H9 (cell line): ENCODE data around the gene PLS1. TPM values are rescaled to one million over a fixed set of nuclear protein-coding genes. Genes with fewer than 3 reads are reported as not detected.
"Not testable (repeated sequence)": the region's sequence is repeated elsewhere in the genome, so short reads cannot be mapped to it uniquely, and the experiment has no call there.

ENCODE experiments used
- DNase-seq: peaks from one replicate; pipeline ENCODE4 v3.0.0-alpha.2; 2017
- H2AFZ ChIP-seq: one replicate; pipeline ENCODE4 v1.6.1; 2013; ENCODE audit warnings: mild to moderate bottlenecking, low read length, control low read depth, moderate library complexity
- H2AK5ac ChIP-seq: 2 replicates; pipeline ENCODE4 v1.6.1; 2013; ENCODE audit warnings: low read length, control low read depth, mixed read lengths; ENCODE audit not compliant: insufficient read length
- H2BK120ac ChIP-seq: one replicate; pipeline ENCODE4 v1.6.1; 2013; ENCODE audit warnings: low read depth, mild to moderate bottlenecking, low read length, control low read depth, inconsistent platforms; ENCODE audit not compliant: poor library complexity, severe bottlenecking
- H2BK12ac ChIP-seq: 2 replicates; pipeline ENCODE4 v1.6.1; 2013; ENCODE audit warnings: low read length, control low read depth, mixed read lengths, low read depth; ENCODE audit not compliant: insufficient read length
- H2BK15ac ChIP-seq: 2 replicates; pipeline ENCODE4 v1.6.1; 2013; ENCODE audit warnings: low read depth, low read length, control low read depth
- H2BK20ac ChIP-seq: one replicate; pipeline ENCODE4 v1.6.1; 2013; ENCODE audit warnings: low read depth, mild to moderate bottlenecking, low read length, control low read depth, inconsistent platforms; ENCODE audit not compliant: poor library complexity, severe bottlenecking
- H2BK5ac ChIP-seq: 2 replicates; pipeline ENCODE4 v1.6.1; 2013; ENCODE audit warnings: low read length, control low read depth, mixed read lengths; ENCODE audit not compliant: insufficient read length
- H3K14ac ChIP-seq: 2 replicates; pipeline ENCODE4 v1.6.1; 2013; ENCODE audit warnings: low read length, control low read depth; ENCODE audit not compliant: insufficient read depth
- H3K18ac ChIP-seq: 2 replicates; pipeline ENCODE4 v1.6.1; 2013; ENCODE audit warnings: low read depth, mild to moderate bottlenecking, mixed read lengths, low read length, control low read depth; ENCODE audit not compliant: insufficient read length
- H3K23ac ChIP-seq: 2 replicates; pipeline ENCODE4 v1.6.1; 2013; ENCODE audit warnings: low read length, control low read depth, mixed read lengths, low read depth; ENCODE audit not compliant: insufficient read length
- H3K23me2 ChIP-seq: 2 replicates; pipeline ENCODE4 v1.6.1; 2013; ENCODE audit warnings: low read depth, mild to moderate bottlenecking, mixed read lengths, low read length, control low read depth; ENCODE audit not compliant: insufficient read length, poor library complexity, severe bottlenecking
- H3K27ac ChIP-seq: 2 replicates; pipeline ENCODE4 v1.5.1; 2013; ENCODE audit warnings: low read length, control low read depth, mixed read lengths, low read depth; ENCODE audit not compliant: insufficient read length
- H3K27me3 ChIP-seq: 2 replicates; pipeline ENCODE4 v1.6.1; 2013; ENCODE audit warnings: low read length, control low read depth, inconsistent platforms; ENCODE audit not compliant: insufficient read depth
- H3K4ac ChIP-seq: 2 replicates; pipeline ENCODE4 v1.6.1; 2013; ENCODE audit warnings: low read depth, mild to moderate bottlenecking, control low read depth, inconsistent platforms, low read length, moderate library complexity
- H3K4me1 ChIP-seq: 2 replicates; pipeline ENCODE4 v1.6.1; 2013; ENCODE audit warnings: low read length, control low read depth, inconsistent platforms; ENCODE audit not compliant: insufficient read depth
- H3K4me2 ChIP-seq: 2 replicates; pipeline ENCODE4 v1.6.1; 2013; ENCODE audit warnings: low read length, control low read depth, mixed read lengths; ENCODE audit not compliant: insufficient read length, insufficient read depth
- H3K56ac ChIP-seq: 2 replicates; pipeline ENCODE4 v1.6.1; 2013; ENCODE audit warnings: low read depth, mild to moderate bottlenecking, mixed read lengths, low read length, control low read depth; ENCODE audit not compliant: insufficient read length
- H3K79me1 ChIP-seq: 2 replicates; pipeline ENCODE4 v1.6.1; 2013; ENCODE audit warnings: low read depth, mild to moderate bottlenecking, moderate library complexity, low read length, control low read depth, inconsistent platforms; ENCODE audit not compliant: insufficient read depth, poor library complexity, severe bottlenecking
- H3K79me2 ChIP-seq: 2 replicates; pipeline ENCODE4 v1.6.1; 2013; ENCODE audit warnings: low read length, control low read depth, inconsistent platforms; ENCODE audit not compliant: insufficient read depth
- H3K9ac ChIP-seq: 2 replicates; pipeline ENCODE4 v1.6.1; 2013; ENCODE audit warnings: low read length, control low read depth, mixed read lengths; ENCODE audit not compliant: insufficient read length; ENCODE audit errors: extremely low read depth
- H3K9me3 ChIP-seq: one replicate; pipeline ENCODE4 v1.6.1; 2013; ENCODE audit warnings: low read depth, low read length, inconsistent platforms; ENCODE audit not compliant: control insufficient read depth
- H3T11ph ChIP-seq: one replicate; pipeline ENCODE4 v1.6.1; 2013; ENCODE audit warnings: mild to moderate bottlenecking, low read length, control low read depth, inconsistent platforms
- H4K20me1 ChIP-seq: one replicate; pipeline ENCODE4 v1.6.1; 2013; ENCODE audit not compliant: control insufficient read depth, insufficient read length, insufficient read depth
- H4K5ac ChIP-seq: 2 replicates; pipeline ENCODE4 v1.6.1; 2013; ENCODE audit warnings: low read depth, mild to moderate bottlenecking, mixed read lengths, low read length, control low read depth; ENCODE audit not compliant: insufficient read length
- H4K8ac ChIP-seq: replicated peaks from 2 replicates; pipeline ENCODE4 v1.6.1; 2013; ENCODE audit warnings: low read length, control low read depth, mixed read lengths, low read depth; ENCODE audit not compliant: insufficient read length
- H4K91ac ChIP-seq: 2 replicates; pipeline ENCODE4 v1.6.1; 2013; ENCODE audit warnings: low read depth, mild to moderate bottlenecking, moderate library complexity, mixed read lengths, low read length, control low read depth; ENCODE audit not compliant: insufficient read length
- H3K27ac Mint-ChIP-seq, 3 experiments: 2 replicates in 2 of 3; 3 replicates in 1 of 3; pipeline ENCODE4 v1.8.0; 2020 to 2021; ENCODE audit warnings: mixed read lengths in 3 of 3, mild to moderate bottlenecking in 1 of 3, moderate library complexity in 1 of 3
- H3K27me3 Mint-ChIP-seq: 2 replicates; pipeline ENCODE4 v1.8.0; 2021; ENCODE audit warnings: low read depth, mild to moderate bottlenecking, moderate library complexity, mixed read lengths
- H3K36me3 Mint-ChIP-seq, 3 experiments: 2 replicates in 2 of 3; 3 replicates in 1 of 3; pipeline ENCODE4 v1.8.0; 2020 to 2021; ENCODE audit warnings: low read depth in 3 of 3, mixed read lengths in 3 of 3; ENCODE audit not compliant: insufficient read depth in 1 of 3
- H3K4me1 Mint-ChIP-seq, 2 experiments: 2 replicates each; pipeline ENCODE4 v1.8.0; 2020; ENCODE audit warnings: mixed read lengths in 2 of 2
- H3K4me3 Mint-ChIP-seq, 2 experiments: 2 replicates in 1 of 2; 3 replicates in 1 of 2; pipeline ENCODE4 v1.8.0; 2020 to 2021; ENCODE audit warnings: mild to moderate bottlenecking in 2 of 2, mixed read lengths in 2 of 2, moderate library complexity in 1 of 2
- H3K9me3 Mint-ChIP-seq, 2 experiments: 2 replicates in 1 of 2; 3 replicates in 1 of 2; pipeline ENCODE4 v1.8.0; 2020; ENCODE audit warnings: mild to moderate bottlenecking in 2 of 2, mixed read lengths in 2 of 2, moderate library complexity in 1 of 2
- CTCF ChIP-seq: fragments of 200-600 bp; sonication (generic); conservative IDR thresholded peaks from 3 replicates; pipeline ENCODE4 v1.8.0; 2021; ENCODE audit warnings: antibody characterized with exemption, mild to moderate bottlenecking
- WGBS: extraction: QIAGEN DNeasy Blood & Tissue Kit; methylation state at CpG from one replicate; pipeline ENCODE4 v1.1.7; 2013; ENCODE audit warnings: missing lambda C conversion rate, low lambda C conversion rate, mixed read lengths; ENCODE audit not compliant: insufficient read length; ENCODE audit errors: extremely low coverage; 5-methylcytosine and 5-hydroxymethylcytosine counted together
- total RNA-seq: library from RNA; stranded (reverse); gene quantifications from 2 replicates; pipeline ENCODE4 v1.2.1, GENCODE V29; 2021

PLS1 gene
- total RNA-seq, 1 experiment from 2014 or later: 20.4 TPM

DNA sequence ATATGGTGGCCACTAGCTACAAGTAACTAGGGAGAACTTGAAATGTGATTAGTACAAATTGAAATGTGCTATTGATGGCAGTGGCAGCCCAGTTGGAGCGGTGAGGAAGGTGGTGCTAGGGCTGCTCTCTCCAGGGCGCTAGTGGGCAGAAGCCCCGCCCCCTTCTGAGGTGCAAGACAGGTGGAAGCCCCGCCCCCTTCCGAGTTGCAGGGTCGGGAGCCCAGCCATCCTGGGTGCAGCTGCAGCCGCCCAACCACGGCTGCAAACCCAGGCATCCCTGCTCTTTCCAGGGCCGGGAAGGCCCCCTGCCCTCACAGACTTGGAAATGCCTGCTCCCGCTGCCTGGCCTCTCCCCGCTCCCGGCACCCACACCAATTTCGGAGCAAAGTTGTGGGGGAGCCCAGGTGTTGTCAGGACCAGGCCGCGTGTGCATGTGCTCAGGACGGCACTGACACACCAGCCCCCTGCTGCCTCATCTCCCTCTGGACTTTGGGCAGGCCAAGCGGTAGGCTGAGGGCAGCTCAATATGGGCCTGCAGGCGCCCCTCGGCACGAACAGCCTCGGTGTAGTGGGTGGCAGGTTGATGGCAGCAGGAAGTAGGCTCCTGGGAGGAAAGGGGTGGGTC, 27.7 kb upstream of the PLS1 start:
- H3K79me1 ChIP-seq: peaks cover 6% of the 10 kb centered on the region
- Mint-ChIP-seq H3K36me3 (peaks cover 0 to 10% (median 8%) of the 10 kb centered on the region in 3 experiments; a peak in 4 of 7 replicates), H3K4me3 (peak overlapping the region in 1 of 2 experiments; percentile 25; a peak in 1 of 5 replicates), H3K27ac (no peak overlapping the region; a peak in 1 of 7 replicates), H3K4me1 (peaks cover 0 to 3% of the 10 kb centered on the region in 2 experiments; a peak in 1 of 4 replicates), H3K9me3 (no peaks in the 10 kb centered on the region), H3K27me3 (no peaks in the 10 kb centered on the region)
- no CpG with 5 or more reads among the region's 21 CpGs for WGBS
- DNase-seq: peak; percentile 89
- H3K4me1 ChIP-seq: no peaks in the 10 kb centered on the region; the same call in 1 of the 2 replicates
- H3K79me2 ChIP-seq: no peaks in the 10 kb centered on the region
- no peak overlapping the region for H2BK120ac ChIP-seq
- no peak overlapping the region for H3K27ac ChIP-seq
- no peak overlapping the region for H3K9ac ChIP-seq
- no peak overlapping the region for H2BK15ac ChIP-seq
- no peaks in the 10 kb centered on the region for H3K27me3 ChIP-seq
- no peak overlapping the region for H3K56ac ChIP-seq
- H3K9me3 ChIP-seq: no peaks in the 10 kb centered on the region
- H3T11ph ChIP-seq: no peak overlapping the region
- no peak overlapping the region for H2BK5ac ChIP-seq
- no peaks in the 10 kb centered on the region for H4K20me1 ChIP-seq
- H4K5ac ChIP-seq: no peak overlapping the region
- no peak overlapping the region for H2AK5ac ChIP-seq
- H3K18ac ChIP-seq: no peak overlapping the region
- no peak for TF ChIP-seq CTCF
- no peak overlapping the region for H3K4ac ChIP-seq
- H4K8ac ChIP-seq: no peak overlapping the region
- no peak overlapping the region for H3K4me2 ChIP-seq
- no peak overlapping the region for H3K23ac ChIP-seq
- no peak overlapping the region for H2BK20ac ChIP-seq
- no peak overlapping the region for H3K14ac ChIP-seq
- no peaks in the 10 kb centered on the region for H3K23me2 ChIP-seq
- no peak overlapping the region for H2BK12ac ChIP-seq
- no peak overlapping the region for H2AFZ ChIP-seq
- H4K91ac ChIP-seq: no peak overlapping the region

DNA sequence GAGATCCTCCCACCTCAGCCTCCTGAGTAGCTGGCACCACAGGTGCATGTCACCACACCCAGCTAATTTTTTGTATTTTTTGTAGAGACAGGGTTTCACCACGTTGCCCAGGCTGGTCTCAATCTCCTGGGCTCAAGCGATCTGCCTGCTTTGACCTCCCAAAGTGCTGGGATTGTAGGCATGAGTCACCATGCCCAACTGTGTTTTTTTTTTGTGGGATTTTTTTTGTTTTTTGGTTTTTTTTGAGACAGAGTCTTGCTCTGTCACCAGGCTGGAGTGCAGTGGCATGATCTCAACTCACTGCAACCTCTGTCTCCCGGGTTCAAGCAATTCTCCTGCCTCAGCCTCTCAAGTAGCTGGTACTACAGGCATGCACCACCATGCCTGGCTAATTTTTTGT, 26.8 kb upstream of the PLS1 start:
- H2BK20ac ChIP-seq, H3K18ac ChIP-seq: not testable (repeated sequence)
- no CpG with 5 or more reads among the region's 3 CpGs for WGBS

More for the DNA sequence above, 26.8 kb upstream of the PLS1 start:
- H4K8ac ChIP-seq, H3K23me2 ChIP-seq, H3K4me2 ChIP-seq, H4K20me1 ChIP-seq, H3K27ac Mint-ChIP-seq, H4K91ac ChIP-seq, H3K36me3 Mint-ChIP-seq, H3K9me3 ChIP-seq, H3K79me2 ChIP-seq, DNase-seq, H3K4ac ChIP-seq, H3K56ac ChIP-seq, H3K79me1 ChIP-seq, H3K23ac ChIP-seq, H3K4me1 Mint-ChIP-seq, H3K27ac ChIP-seq, H3K4me3 Mint-ChIP-seq, H3K27me3 ChIP-seq, H2AFZ ChIP-seq, H2BK5ac ChIP-seq, H3K9me3 Mint-ChIP-seq, H2BK12ac ChIP-seq, H3K27me3 Mint-ChIP-seq, H3T11ph ChIP-seq, H3K9ac ChIP-seq, H3K4me1 ChIP-seq, H2AK5ac ChIP-seq, H3K14ac ChIP-seq, H2BK15ac ChIP-seq, H4K5ac ChIP-seq, H2BK120ac ChIP-seq: not testable (repeated sequence)
